ENCODE measurements around the gene CADM2.

The CADM2 gene

DNA sequence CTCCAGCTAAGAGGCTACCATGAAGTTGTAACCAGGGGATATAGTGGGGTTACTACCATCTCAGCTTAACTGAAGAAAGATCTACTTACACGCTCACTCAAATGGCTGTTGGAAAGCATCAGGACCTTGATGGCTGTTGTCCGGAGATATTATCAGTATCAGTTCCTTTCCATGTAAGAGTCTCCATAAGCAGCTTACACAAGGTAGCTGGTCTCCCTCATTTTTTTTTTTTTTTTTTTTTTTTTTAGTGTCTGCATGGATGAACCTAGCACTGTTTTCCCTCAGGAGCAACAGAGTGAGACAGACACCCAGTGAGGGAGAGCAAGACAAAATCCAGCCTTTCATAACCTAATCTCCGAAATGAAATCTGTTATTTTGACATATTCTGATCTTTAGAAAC is 230.9 kb downstream of the CADM2 start:
- no peak for DNase-seq (ENCODE audit: low read depth in 2 of 2)

DNA sequence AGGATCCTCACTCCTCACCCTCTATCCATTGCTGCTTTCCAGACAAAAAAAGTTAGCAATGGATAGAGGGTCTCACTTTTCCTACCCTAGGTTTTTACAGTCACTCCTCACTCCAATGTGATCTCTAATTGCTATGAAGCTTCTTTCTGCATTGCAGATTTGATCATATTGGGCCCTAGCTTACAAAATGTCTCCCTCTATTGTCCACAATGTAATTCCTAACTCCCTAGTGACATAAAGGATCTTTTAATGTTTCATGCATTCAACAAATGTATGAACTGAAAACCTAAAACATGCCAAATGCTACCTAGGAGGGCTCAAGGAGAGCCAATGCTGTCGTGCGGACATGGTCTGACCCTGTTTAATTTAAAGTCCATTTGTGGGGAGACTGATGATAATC is 234.8 kb downstream of the CADM2 start:
- DNase-seq (ENCODE audit: low read depth in 2 of 2): no peak

DNA sequence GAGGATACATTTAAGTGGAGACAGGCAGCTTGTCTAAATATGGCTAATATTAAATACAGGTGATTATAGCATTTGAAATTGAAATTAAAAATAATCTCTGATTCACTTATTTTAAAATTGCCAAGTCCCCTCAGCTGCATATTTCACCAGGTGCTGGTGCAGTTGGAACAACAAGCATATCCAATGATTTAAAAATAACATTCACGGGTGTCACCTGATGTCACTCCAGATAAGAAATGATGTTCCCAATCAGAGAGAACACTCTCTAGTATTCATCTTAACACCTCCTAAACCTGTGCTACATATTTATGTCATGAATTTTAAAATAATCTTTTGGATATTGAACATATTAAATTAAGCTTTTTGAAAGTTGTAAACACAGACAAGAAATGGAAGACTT is 249.9 kb downstream of the CADM2 start:
- DNase-seq (ENCODE audit: low read depth in 2 of 2): no peak

DNA sequence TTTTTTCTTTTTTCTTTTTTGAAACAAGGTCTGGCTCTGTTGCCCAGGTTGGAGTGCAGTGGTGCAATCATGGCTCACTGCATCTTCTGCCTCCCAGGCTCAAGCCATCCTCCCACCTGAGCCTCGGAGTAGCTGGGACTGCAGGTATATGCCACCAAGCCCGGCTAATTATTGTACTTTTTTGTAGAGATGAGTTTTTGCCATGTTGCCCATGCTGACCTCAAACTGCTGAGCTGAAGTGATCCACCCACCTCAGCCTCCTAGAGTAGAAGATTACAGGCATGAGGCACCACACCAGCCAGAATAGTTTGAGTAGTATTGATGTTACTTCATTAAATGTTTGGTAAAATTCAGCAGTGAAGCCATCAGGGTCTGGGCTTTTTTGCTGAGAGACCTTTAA is 251.8 kb downstream of the CADM2 start:
- no peak for DNase-seq (ENCODE audit: low read depth in 2 of 2)

DNA sequence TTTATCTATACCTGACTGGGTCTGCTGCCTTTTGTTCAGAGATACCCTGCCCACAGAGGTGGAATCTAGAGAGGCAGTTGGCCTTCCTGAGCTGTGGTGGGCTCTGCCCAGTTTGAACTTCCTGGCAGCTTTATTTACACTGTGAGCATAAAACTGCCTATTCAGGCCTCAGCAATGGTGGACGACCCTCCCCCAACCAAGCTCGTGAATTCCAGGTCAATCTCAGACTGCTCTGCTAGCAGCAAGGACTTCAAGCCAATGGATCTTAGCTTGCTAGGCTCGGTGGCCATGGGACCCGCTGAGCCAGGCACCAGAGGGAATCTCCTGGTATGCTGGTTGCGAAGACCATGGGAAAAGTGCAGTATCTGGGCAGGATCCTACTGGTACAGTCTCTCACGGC is 270.2 kb downstream of the CADM2 start:
- no peak for DNase-seq (ENCODE audit: low read depth in 2 of 2)

DNA sequence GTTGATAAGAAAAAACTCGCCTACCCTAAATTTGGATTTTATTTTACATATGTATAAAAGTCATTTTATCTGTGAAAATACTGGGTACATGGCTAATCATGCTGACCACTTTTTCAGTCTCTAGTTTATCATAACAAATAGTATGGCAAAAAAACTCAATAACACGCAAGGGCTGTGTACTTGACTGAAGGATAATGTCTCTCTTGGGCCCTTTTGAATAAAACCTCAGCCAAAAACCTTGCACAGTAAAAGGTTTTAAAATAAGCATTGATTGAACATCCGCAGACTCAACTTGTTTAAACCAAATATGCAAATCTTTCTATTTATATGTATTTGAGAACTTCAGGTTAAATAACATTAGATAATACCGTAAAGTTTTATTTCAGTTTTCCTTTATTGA is 285.3 kb downstream of the CADM2 start:
- DNase-seq (ENCODE audit: low read depth in 2 of 2): no peak

DNA sequence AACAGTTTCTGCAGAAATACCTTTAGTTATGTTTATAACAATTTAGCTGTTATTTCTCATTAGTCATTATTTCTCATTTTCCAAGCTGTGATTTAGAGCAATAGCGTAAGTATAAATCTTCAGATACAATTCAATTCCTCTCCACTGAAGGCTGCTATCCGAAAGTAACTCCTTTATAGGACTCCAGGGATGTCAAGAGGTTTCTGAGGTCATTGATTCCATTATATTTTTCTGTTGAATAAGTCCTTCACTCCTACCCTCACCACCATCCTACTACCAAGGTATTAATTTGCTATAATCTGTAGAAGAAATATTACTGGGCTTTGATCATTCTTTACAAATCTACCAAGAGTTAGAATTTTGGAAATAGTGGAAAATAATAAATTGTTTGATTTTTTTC is 285.7 kb downstream of the CADM2 start:
- no peak for DNase-seq (ENCODE audit: low read depth in 2 of 2)

DNA sequence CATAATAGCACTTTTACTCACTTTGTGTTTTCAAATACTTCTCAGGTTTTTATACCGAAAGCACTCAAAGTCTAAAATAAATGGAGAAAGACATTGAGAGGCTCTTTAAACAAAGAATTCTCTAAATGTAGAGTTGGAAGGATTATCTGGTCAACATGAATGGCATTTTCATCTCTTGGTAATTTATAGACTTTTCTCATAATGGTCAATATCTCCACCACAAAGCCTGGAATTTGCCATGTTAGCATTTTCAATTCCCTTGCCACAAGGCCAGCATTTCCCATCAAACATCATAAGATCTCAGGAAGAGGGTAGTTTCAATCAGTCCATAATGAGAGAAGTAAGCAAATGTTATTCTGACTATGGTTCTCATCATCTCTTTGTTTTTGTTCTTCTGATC is 293.0 kb downstream of the CADM2 start:
- DNase-seq (ENCODE audit: low read depth in 2 of 2): no peak

DNA sequence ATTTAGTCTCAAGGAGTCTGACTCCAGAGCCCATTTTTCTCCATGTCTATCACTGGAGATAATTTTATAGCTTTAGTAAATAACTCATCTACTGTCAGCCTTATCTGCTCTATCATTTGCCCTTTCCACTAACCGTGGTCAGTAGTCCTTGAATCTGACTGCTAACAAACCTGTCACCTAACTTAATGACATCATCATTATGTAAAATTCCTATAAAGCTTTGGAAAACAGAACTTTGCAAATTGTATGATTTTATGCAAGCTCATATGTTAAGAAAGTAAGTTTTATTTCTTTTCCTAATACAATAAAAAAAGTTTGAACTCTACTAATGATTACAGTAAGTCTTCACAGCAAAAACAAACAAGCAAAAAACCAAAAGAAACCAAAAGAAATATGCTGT is 293.9 kb downstream of the CADM2 start:
- no peak for DNase-seq (ENCODE audit: low read depth in 2 of 2)

DNA sequence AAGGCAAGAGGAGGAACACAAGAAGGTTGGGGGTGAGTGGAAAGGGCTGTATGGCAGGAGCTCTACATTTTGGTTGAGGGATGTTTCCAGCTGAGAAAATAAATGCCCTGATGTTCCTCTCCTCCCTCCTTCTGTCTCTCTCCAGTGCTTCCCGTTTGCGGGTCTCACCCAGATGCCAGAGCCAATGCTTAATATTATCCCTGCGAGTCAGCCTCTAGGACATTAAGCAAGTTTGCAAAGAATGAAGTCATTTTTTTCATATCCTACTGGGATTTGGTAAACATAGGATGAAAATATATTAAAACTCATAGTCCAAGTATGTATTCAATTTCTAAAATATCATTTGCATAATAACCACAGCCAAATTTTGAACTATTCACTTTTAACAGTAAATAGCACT is 295.9 kb downstream of the CADM2 start:
- no peak for DNase-seq (ENCODE audit: low read depth in 2 of 2)

DNA sequence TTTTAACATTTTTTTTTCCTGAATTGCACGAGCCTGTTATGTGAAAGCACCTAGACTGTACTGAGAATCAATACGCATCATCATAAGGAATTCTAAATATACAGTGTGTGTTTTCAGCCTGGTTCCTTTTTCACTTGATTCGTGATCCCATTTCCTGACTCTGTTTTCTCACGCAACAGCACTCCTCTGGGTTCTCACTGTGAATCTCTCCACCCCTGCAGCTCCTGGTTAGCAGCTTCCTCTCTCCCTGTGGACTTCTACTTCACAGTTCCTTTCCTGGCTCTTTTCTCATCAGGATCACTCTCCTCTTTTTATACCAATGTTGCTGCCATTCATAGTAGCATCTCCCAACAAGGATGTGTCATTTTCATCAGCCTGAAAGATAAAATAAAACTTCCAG is 297.2 kb downstream of the CADM2 start:
- DNase-seq (ENCODE audit: low read depth in 2 of 2): no peak

DNA sequence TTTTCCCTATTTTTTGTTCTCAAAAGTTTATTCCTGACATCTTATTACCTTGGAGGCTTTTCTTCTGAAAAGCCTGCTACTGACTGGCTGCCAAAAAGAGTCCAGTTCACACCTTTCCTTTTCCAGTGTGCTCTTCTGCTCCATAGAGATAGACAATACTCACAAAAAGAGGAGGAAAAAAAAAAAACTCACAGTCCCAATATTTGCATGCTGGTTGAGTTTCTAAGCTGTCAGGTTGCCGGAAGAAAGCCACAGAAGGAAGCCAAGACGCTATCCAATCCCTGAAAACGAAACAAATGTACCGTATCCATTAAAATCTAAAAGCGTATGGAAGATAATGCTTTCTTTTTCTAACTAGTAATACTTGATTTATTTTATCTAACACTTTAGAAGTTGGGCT is 299.5 kb downstream of the CADM2 start:
- DNase-seq (ENCODE audit: low read depth in 2 of 2): no peak

DNA sequence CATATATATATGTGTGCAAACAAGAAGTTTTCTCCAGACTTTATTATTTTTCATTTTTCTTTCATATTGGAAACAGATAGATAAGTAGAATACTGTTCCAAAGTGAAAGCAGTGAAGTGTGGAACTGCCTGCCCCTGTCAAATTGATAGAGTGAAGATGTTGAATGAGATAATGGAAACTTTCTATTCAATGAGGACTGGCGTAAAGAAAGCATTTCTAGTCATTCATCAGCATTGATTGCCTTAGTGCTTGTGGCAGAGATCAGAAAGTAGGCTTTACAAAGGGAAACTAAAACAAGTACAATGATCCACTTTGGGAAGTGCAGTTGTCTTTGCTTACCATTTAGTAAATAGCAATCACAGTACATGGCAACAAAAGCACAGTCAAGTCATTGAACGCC is 300.0 kb downstream of the CADM2 start:
- no peak for DNase-seq (ENCODE audit: low read depth in 2 of 2)

DNA sequence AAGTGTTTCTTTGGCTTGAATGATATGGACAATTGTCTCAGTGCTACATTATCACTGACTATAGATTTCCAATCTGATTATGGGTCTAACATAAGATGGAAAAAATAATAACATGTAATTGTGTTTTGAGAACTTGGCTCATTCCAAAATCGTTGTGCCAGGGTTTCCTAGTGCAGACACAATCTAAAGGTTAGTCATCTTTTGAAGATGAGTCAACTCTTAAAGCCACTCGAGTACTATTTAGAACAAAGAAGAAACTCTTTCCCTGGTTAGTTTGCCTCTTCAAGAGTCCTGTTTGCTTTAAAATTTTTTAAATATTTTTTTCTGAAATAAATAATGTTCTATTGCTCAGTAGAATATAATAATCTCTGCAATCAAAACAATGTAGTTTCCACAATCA is 301.0 kb downstream of the CADM2 start:
- no peak for DNase-seq (ENCODE audit: low read depth in 2 of 2)

DNA sequence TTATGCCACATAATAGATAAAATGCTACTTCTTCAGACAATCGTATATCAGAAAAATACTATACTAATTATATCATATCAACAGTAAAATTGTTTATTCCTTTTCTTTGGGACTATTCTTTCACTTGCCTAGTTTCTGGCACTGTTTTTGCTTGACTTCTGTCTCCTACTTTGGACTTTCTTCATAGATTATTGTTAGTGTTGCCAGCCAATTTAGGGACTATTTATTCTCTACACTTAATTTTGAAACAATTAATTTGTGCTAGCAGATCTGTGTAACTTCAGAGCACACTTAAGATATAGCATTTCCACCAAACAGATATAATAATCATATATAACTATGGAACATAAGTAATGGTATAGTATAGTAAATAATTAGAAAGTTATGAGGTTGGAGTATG is 305.6 kb downstream of the CADM2 start:
- no peak for DNase-seq (ENCODE audit: low read depth in 2 of 2)

DNA sequence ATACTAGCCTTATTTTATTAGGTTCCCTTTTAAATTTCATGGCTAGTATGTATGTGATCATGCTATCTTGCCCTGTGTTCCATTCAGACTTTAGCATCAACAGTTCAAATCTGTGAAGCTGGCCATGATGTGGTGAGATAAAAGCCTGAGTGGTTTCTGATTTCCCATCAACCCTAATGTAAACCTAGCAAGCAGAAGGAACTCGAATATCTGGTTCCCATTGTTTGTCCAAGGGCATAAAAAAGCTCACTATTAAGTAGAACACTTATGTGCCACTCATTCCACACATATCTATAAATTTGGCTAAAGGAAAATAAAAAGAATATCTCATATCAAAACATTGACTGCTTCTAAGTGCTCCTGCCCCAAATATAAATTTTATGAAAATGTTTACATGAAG is 311.7 kb downstream of the CADM2 start:
- no peak for DNase-seq (ENCODE audit: low read depth in 2 of 2)

DNA sequence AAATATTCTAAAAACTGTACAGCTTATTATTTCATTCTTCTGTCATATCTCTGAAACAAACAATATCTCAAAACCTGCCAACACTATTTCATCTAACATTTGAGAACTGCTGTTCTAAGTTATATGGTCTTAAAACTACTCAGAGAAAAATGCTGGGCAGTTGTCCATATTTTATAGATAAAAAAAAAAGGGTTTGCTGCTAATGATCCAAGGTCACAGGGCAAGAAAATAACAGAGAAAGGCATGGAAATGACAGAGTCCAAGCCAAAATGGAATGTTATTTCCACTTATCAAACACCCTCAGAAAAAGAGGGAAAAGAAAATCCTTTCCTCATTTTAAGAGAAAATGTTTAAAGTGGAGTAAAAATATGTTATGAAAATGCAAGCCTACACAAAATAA is 313.1 kb downstream of the CADM2 start:
- DNase-seq (ENCODE audit: low read depth in 2 of 2): no peak

DNA sequence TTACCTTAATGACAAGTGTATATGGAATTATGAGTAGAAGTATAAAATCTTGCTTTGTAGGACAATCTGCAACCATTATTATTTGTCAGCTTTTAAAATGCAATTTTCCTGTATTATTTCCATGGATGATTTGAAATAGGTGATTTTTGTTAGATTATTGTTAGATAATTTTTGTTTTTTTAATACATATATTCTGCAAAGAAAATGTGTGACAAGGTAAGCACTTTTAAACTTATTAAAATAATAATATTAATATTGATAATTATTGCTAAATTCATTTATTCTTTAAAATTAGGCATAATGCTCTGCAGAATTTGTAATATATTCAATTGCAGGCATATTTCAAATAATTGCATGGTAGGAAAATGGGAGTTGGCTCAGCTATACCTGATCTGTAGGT is 329.5 kb downstream of the CADM2 start:
- DNase-seq (ENCODE audit: low read depth in 2 of 2): no peak

DNA sequence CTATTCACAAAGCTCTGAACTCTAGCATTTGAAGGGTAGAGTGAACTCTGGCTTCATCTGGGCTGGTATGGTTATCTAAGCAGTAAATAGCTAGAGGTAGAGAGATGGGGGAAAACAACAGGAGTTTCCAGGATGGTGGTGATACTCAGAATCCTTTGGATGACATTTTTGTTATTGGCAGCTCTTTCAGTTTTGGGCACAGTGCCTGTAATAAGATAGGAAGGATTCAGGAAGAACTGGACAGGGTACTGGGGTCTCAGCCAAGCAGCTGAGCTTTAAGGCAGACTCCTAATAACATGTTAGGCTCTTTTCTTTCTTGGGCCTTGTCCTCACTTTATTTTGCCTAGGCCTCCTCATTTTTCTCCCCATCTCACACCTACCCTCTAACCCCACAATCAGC is 338.5 kb downstream of the CADM2 start:
- DNase-seq (ENCODE audit: low read depth in 2 of 2): no peak

DNA sequence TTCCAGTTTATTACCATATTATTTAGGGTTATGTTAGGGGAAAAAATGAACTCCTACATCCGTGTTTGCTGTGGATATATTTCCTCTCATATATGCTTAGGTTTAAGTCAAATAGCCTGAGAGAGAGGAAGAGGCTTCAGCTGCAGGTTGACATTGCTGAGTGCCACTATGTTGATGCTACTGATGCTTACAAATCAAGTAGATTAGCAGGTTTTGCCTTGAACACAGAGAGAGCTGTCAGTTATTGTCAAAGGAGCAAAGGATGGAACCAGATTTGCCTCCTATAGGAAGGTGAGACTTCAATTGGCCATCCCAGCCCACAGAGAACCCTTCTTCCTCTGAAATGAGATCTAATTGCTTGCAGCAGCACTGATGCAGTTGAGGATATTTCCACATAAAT is 339.2 kb downstream of the CADM2 start:
- DNase-seq (ENCODE audit: low read depth in 2 of 2): no peak

DNA sequence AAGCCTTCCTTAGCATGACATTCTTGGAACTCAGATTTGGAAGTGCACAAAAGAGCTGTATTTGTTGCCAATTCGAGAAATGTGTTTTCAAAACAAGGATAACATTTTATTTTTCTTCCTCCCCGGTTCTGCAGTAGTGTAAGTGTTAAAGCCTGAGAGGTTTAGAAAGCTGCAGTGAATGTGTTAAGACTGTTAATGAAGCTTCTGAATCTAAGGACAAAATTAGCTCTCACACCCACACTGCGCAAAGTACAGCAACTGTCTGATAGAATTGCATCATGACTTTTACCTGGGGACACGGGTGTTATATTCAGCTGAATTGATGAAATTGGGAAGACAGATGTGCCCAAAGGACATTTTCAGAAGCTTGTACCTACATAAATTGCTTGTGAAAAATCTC is 344.4 kb downstream of the CADM2 start:
- no peak for DNase-seq (ENCODE audit: low read depth in 2 of 2)

DNA sequence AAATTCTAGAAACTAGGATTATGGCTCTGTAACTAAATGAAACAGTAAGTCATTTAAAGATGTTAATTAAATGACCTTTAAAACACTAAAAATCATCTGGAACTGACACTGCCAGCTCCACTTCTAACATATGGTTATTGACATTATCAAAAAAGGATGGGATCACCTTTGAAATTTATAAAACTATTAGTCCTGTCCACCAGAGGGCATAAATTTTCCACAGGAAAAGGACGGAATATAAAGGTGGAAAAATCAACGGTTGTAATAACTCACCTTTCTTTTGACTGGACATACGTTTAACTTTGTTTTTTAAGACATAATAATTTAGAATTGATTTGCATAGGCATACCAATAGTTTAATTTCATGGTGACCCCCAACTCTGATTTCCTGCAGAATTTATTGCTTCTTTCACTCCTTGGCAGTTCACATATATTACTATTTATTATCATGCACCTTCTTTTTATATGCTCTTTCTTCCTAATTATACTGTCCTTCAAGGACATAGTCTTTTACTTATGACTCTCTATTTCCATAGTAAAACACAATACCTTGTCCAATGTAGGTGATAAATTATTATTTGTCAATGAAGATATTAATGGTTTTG is 345.7 kb downstream of the CADM2 start:
- DNase-seq (ENCODE audit: low read depth in 2 of 2): no peak

DNA sequence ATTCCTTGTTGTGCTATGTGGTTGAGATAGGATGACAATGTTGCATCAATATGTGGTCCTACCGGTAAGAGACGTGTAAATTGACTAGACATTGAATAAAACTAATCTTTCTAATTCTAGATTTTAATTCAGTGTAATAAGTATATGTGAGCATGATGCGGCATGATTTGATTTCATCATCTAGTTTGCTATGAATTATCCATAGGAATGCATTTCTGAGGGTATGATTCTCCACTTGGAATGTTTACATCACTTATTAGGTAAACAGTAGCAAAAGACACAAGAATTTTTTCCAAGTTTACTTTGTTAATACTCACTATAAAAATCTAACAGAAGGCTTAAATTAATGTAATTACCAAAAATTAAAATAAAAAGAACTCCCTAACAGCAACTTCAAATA is 353.5 kb downstream of the CADM2 start:
- no peak for DNase-seq (ENCODE audit: low read depth in 2 of 2)

DNA sequence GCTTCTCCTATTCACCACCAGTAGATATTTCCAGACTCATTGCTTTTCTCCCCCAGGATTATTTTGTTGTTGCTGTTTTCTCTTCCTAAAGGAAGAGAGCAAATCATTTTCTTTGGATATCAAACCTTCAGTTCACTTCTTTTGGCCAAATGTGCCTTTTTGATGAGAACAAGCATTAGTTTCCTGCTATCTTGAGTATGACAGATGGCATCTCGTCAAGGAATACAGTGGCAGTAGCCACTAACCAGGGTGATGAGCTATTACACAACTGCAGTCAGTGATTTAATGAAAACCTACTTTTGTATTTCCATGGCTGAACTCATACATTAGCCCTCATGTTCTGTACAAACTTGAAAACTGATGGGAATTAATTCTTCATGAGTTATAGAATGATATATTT is 354.6 kb downstream of the CADM2 start:
- no peak for DNase-seq (ENCODE audit: low read depth in 2 of 2)

DNA sequence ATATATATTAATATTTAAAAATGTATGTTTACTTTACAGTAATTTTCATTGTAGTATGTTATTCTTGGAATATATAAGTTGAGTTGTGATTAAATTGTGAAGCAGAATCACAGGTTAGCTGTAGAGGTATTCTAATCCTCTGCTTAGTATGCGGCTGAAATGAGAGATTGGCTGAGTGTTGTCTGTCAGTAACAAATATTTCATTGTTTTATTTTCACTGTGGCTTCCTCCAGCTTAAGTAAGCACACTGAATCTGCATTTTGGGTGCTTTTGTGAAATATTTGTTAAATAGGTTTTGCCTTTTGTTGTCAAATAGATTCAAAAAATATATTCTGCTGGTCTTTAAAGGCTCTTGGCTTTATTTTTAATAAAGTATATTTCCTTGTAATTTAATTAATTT is 357.5 kb downstream of the CADM2 start:
- DNase-seq (ENCODE audit: low read depth in 2 of 2): no peak

All from stimulated activated CD8-positive, alpha-beta memory T cell treated with anti-CD3 and anti-CD28 coated beads, Interleukin-15, amount 100 ng/mL, for 48 hours (primary cell).